Keratinocyte (primary cell): ENCODE results near the gene TP53BP2.

Experiments used
- EZH2 ChIP-seq: IDR thresholded peaks from one replicate; pipeline ENCODE4 v1.6.1; 2012; ENCODE audit warnings: inconsistent platforms, mild to moderate bottlenecking, low read length, moderate library complexity
- TF ChIP-seq, protein P1 (sequence below), 3 experiments: IDR thresholded peaks in 1 of 3; conservative IDR thresholded peaks in 1 of 3; optimal IDR thresholded peaks in 1 of 3; 2 replicates in 2 of 3; 3 replicates in 1 of 3; pipeline versions ENCODE3 to v1.5.1; 2011; ENCODE audit warnings: low read length in 3 of 3, mild to moderate bottlenecking in 3 of 3, moderate library complexity in 2 of 3, control low read depth in 1 of 3, inconsistent platforms in 1 of 3; ENCODE audit not compliant: insufficient read depth in 2 of 3; ENCODE audit errors: extremely low read depth in 1 of 3

DNA sequence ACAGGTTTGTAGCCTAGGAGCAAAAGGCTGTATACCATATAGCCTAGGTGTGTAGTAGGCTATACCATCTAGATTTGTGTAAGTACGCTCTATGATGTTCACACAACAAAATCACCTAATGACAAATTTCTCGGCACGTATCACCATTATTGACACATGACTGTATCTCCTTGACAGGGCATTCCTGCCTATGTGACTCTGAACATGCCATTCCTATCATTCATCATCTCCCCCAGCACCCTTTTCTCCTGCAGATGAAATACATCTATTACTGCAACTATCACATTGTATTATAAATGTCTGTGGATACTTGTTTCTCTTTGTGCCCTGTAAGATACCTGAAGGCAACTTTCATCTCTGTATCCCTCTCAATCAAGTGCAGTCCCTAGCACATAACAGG lies 29.9 kb downstream of the TP53BP2 start:
- no peak for TF ChIP-seq EZH2
- TF ChIP-seq, protein P1, sequence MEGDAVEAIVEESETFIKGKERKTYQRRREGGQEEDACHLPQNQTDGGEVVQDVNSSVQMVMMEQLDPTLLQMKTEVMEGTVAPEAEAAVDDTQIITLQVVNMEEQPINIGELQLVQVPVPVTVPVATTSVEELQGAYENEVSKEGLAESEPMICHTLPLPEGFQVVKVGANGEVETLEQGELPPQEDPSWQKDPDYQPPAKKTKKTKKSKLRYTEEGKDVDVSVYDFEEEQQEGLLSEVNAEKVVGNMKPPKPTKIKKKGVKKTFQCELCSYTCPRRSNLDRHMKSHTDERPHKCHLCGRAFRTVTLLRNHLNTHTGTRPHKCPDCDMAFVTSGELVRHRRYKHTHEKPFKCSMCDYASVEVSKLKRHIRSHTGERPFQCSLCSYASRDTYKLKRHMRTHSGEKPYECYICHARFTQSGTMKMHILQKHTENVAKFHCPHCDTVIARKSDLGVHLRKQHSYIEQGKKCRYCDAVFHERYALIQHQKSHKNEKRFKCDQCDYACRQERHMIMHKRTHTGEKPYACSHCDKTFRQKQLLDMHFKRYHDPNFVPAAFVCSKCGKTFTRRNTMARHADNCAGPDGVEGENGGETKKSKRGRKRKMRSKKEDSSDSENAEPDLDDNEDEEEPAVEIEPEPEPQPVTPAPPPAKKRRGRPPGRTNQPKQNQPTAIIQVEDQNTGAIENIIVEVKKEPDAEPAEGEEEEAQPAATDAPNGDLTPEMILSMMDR (optimal IDR thresholded peaks at IDR 0.05 in 1 of 3, IDR thresholded peaks at IDR 0.05 in 1 of 3, conservative IDR thresholded peaks at IDR 0.05 in 1 of 3; ENCODE audit: extremely low read depth in 1 of 3, insufficient read depth in 2 of 3, low read length in 3 of 3): no peak
